ENCODE data around the gene TWIST2. TPM values are rescaled to one million over a fixed set of nuclear protein-coding genes. Genes with fewer than 3 reads are reported as not detected.

Gene TWIST2
- polyA plus RNA-seq, 1 of the 3 experiments (the other 2 are of a cell fraction), result 19.5 TPM

- Histone ChIP-seq H3K9ac (no peak overlapping the region), H3K9me3 (no peaks in the 10 kb centered on the region), H3K36me3 (replicated peaks in 1 of 2; ENCODE audit: control insufficient read depth in 1 of 2, insufficient read depth in 2 of 2, low read length in 1 of 2) (no peaks in the 10 kb centered on the region), H3K27me3 (ENCODE audit: insufficient read depth) (no peaks in the 10 kb centered on the region), H3K4me1 (ENCODE audit: control insufficient read depth in 1 of 2, insufficient read depth in 2 of 2, low read depth in 1 of 2, low read length in 1 of 2) (no peaks in the 10 kb centered on the region; a peak in 1 of 4 replicates), H3K9me2 (no peaks in the 10 kb centered on the region), H3K27ac (ENCODE audit: low read depth in 2 of 2, low read length in 1 of 2) (no peak overlapping the region), H3K79me2 (ENCODE audit: insufficient read depth) (no peaks in the 10 kb centered on the region), H3K4me2 (no peak overlapping the region), H2AFZ (ENCODE audit: low read depth) (no peak overlapping the region), H4K20me1 (ENCODE audit: insufficient read depth) (no peaks in the 10 kb centered on the region), H3F3A (replicated peaks; ENCODE audit: insufficient read depth) (no peaks in the 10 kb centered on the region), H3K4me3 (ENCODE audit: low read depth in 2 of 2, low read length in 1 of 2) (no peak overlapping the region)
- CTCF ChIA-PET, result no interaction called here
- WGBS (ENCODE audit: low lambda C conversion rate), result 69% methylated on average over 17 of the region's 18 CpGs
- TF ChIP-seq SIN3A (IDR thresholded peaks at IDR 0.05; ENCODE audit: borderline replicate concordance, low read depth, low read length) (no peak), REST (IDR thresholded peaks at IDR 0.05; ENCODE audit: low read depth, low read length) (no peak), MAX (IDR thresholded peaks at IDR 0.05; ENCODE audit: low read depth) (no peak), JUND (IDR thresholded peaks at IDR 0.05) (no peak), FOSL2 (IDR thresholded peaks at IDR 0.05; ENCODE audit: borderline replicate concordance, low read depth) (no peak), RFX5 (IDR thresholded peaks at IDR 0.05; ENCODE audit: low read length) (no peak), RAD21 (IDR thresholded peaks at IDR 0.05; ENCODE audit: low read length) (no peak), EP300 (IDR thresholded peaks at IDR 0.05; ENCODE audit: borderline replicate concordance in 1 of 2, low read depth in 1 of 2, low read length in 1 of 2) (no peak)
- TF ChIP-seq, protein P1, sequence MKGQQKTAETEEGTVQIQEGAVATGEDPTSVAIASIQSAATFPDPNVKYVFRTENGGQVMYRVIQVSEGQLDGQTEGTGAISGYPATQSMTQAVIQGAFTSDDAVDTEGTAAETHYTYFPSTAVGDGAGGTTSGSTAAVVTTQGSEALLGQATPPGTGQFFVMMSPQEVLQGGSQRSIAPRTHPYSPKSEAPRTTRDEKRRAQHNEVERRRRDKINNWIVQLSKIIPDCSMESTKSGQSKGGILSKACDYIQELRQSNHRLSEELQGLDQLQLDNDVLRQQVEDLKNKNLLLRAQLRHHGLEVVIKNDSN (IDR thresholded peaks at IDR 0.05; ENCODE audit: borderline replicate concordance, low read depth), result no peak
- POLR2A ChIA-PET, result no interaction called here
- no peak for DNase-seq
Measured at GRCh38 chr2:238928520-238929241, 80.8 kb downstream of the TWIST2 start.

- Histone ChIP-seq H3K9me3 (no peaks in the 10 kb centered on the region), H3K9ac (no peak overlapping the region), H3K79me2 (ENCODE audit: insufficient read depth) (no peaks in the 10 kb centered on the region), H4K20me1 (ENCODE audit: insufficient read depth) (no peaks in the 10 kb centered on the region), H2AFZ (ENCODE audit: low read depth) (no peak overlapping the region), H3K4me3 (ENCODE audit: low read depth in 2 of 2, low read length in 1 of 2) (no peak overlapping the region), H3K27ac (ENCODE audit: low read depth in 2 of 2, low read length in 1 of 2) (no peak overlapping the region), H3K4me2 (no peak overlapping the region), H3F3A (replicated peaks; ENCODE audit: insufficient read depth) (no peaks in the 10 kb centered on the region), H3K9me2 (no peaks in the 10 kb centered on the region), H3K36me3 (replicated peaks in 1 of 2; ENCODE audit: control insufficient read depth in 1 of 2, insufficient read depth in 2 of 2, low read length in 1 of 2) (no peaks in the 10 kb centered on the region), H3K4me1 (ENCODE audit: control insufficient read depth in 1 of 2, insufficient read depth in 2 of 2, low read depth in 1 of 2, low read length in 1 of 2) (no peaks in the 10 kb centered on the region; a peak in 1 of 4 replicates), H3K27me3 (ENCODE audit: insufficient read depth) (no peaks in the 10 kb centered on the region)
- no peak for TF ChIP-seq TCF12 (IDR thresholded peaks at IDR 0.05)
- no peak for TF ChIP-seq RFX5 (IDR thresholded peaks at IDR 0.05; ENCODE audit: low read length)
- no peak for TF ChIP-seq FOXJ3 (CRISPR knock-in tag; IDR thresholded peaks at IDR 0.05)
- no peak for TF ChIP-seq RCOR1 (IDR thresholded peaks at IDR 0.05; ENCODE audit: low read length)
- no peak for TF ChIP-seq SIN3A (IDR thresholded peaks at IDR 0.05; ENCODE audit: borderline replicate concordance, low read depth, low read length)
- TF ChIP-seq EP300 (IDR thresholded peaks at IDR 0.05; ENCODE audit: borderline replicate concordance in 1 of 2, low read depth in 1 of 2, low read length in 1 of 2), result no peak
- TF ChIP-seq, protein P2, sequence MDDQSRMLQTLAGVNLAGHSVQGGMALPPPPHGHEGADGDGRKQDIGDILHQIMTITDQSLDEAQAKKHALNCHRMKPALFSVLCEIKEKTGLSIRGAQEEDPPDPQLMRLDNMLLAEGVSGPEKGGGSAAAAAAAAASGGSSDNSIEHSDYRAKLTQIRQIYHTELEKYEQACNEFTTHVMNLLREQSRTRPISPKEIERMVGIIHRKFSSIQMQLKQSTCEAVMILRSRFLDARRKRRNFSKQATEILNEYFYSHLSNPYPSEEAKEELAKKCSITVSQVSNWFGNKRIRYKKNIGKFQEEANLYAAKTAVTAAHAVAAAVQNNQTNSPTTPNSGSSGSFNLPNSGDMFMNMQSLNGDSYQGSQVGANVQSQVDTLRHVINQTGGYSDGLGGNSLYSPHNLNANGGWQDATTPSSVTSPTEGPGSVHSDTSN (IDR thresholded peaks at IDR 0.05), result no peak
- no peak for TF ChIP-seq IRF3 (IDR thresholded peaks at IDR 0.05; ENCODE audit: low read depth, low read length)
- no peak for TF ChIP-seq GABPA (IDR thresholded peaks at IDR 0.05; ENCODE audit: low read depth)
- TF ChIP-seq, protein P3, sequence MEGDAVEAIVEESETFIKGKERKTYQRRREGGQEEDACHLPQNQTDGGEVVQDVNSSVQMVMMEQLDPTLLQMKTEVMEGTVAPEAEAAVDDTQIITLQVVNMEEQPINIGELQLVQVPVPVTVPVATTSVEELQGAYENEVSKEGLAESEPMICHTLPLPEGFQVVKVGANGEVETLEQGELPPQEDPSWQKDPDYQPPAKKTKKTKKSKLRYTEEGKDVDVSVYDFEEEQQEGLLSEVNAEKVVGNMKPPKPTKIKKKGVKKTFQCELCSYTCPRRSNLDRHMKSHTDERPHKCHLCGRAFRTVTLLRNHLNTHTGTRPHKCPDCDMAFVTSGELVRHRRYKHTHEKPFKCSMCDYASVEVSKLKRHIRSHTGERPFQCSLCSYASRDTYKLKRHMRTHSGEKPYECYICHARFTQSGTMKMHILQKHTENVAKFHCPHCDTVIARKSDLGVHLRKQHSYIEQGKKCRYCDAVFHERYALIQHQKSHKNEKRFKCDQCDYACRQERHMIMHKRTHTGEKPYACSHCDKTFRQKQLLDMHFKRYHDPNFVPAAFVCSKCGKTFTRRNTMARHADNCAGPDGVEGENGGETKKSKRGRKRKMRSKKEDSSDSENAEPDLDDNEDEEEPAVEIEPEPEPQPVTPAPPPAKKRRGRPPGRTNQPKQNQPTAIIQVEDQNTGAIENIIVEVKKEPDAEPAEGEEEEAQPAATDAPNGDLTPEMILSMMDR (IDR thresholded peaks at IDR 0.05), result no peak
- 59% methylated on average over 12 of the region's 12 CpGs for WGBS (ENCODE audit: low lambda C conversion rate)
- CTCF ChIA-PET, result no interaction called here
- DNase-seq, result no peak
- POLR2A ChIA-PET, result no interaction called here
Measured at GRCh38 chr2:238929242-238930081, 81.6 kb downstream of the TWIST2 start.
